ENCODE measurements around the gene BMPR2.

BMPR2 gene

GRCh38 chr2:202609381-202610145 lies 233.4 kb downstream of the BMPR2 start:
- DNase-seq: no peak

GRCh38 chr2:202610380-202610779 lies 234.3 kb downstream of the BMPR2 start:
- DNase-seq: no peak

GRCh38 chr2:202612145-202612544 lies 236.0 kb downstream of the BMPR2 start:
- no peak for DNase-seq

- DNase-seq: no peak
These were observed 237.4 kb downstream of the BMPR2 start for GRCh38 chr2:202613479-202613878.
